ENCODE results near the gene IL1RAPL2.
"Not testable (repeated sequence)": the region's sequence is repeated elsewhere in the genome, so short reads cannot be mapped to it uniquely, and the experiment has no call there.

IL1RAPL2 gene

GRCh38 chrX:105753411-105753810, 1187.4 kb downstream of the IL1RAPL2 start:
- in situ Hi-C loops (cut with HindIII; ENCODE audit: low sequenced_read_pairs): no loop called here

GRCh38 chrX:105754286-105754964, 1188.4 kb downstream of the IL1RAPL2 start:
- in situ Hi-C loops (cut with HindIII; ENCODE audit: low sequenced_read_pairs): no loop called here

GRCh38 chrX:105755109-105755508, 1189.1 kb downstream of the IL1RAPL2 start:
- in situ Hi-C loops (cut with HindIII; ENCODE audit: low sequenced_read_pairs): no loop called here

GRCh38 chrX:105758754-105759153, 1192.8 kb downstream of the IL1RAPL2 start:
- in situ Hi-C loops (cut with HindIII; ENCODE audit: low sequenced_read_pairs): no loop called here

GRCh38 chrX:105759598-105759997, 1193.6 kb downstream of the IL1RAPL2 start:
- in situ Hi-C loops (cut with HindIII; ENCODE audit: low sequenced_read_pairs): no loop called here

- in situ Hi-C loops (cut with HindIII; ENCODE audit: low sequenced_read_pairs): no loop called here
These were observed 1199.7 kb downstream of the IL1RAPL2 start for GRCh38 chrX:105765691-105766090.

- in situ Hi-C loops (cut with HindIII; ENCODE audit: low sequenced_read_pairs): no loop called here
These were observed 1207.8 kb downstream of the IL1RAPL2 start for GRCh38 chrX:105773801-105774200.

- in situ Hi-C loops (cut with HindIII; ENCODE audit: low sequenced_read_pairs): no loop called here
These were observed 1209.7 kb downstream of the IL1RAPL2 start for GRCh38 chrX:105775679-105776078.

- in situ Hi-C loops (cut with HindIII; ENCODE audit: low sequenced_read_pairs): loop anchor here (5.0 kb wide), 1 partner anchor 45 kb away; no protein-coding TSS in a partner anchor
These were observed 1215.8 kb downstream of the IL1RAPL2 start for GRCh38 chrX:105781804-105782203.

GRCh38 chrX:105796877-105797276, 1230.9 kb downstream of the IL1RAPL2 start:
- in situ Hi-C loops (cut with HindIII; ENCODE audit: low sequenced_read_pairs): not testable (repeated sequence)

GRCh38 chrX:105803891-105804290, 1237.9 kb downstream of the IL1RAPL2 start:
- in situ Hi-C loops (cut with HindIII; ENCODE audit: low sequenced_read_pairs): no loop called here

- in situ Hi-C loops (cut with HindIII; ENCODE audit: low sequenced_read_pairs): not testable (repeated sequence)
These were observed 1239.7 kb downstream of the IL1RAPL2 start for GRCh38 chrX:105805655-105806054.

GRCh38 chrX:105816517-105816916, 1250.5 kb downstream of the IL1RAPL2 start:
- in situ Hi-C loops (cut with HindIII; ENCODE audit: low sequenced_read_pairs): no loop called here
